ENCODE measurements around the gene TMEM107.
A peak's percentile ranks its signal among the peaks of the same experiment; 100 is the strongest.

The TMEM107 gene

DNA sequence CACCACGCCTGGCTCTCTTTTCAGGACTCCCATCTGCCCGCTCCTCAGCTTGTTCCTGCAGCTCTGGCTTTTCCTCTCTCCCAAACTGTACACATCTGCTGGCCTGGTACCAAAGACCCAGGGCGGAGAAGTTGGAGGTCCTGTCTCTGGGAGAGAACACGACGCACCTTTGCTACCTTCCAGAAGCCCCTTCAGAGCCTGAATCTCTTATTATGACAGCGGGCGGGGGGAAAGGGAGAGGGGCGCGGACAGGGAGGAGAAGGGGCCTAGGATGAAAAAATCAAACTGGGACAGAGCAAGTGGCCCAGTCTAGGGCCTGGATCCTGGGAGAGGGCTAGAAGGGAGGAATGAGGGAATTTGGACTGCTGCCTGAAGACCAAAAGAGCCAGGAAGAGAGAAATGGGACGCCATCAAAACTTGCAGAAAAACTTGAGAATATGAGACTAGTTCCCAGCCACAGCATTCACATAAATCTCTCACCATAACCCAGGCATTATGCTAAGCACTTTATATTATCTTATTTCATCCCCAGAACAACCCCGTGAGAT is 21.5 kb downstream of the TMEM107 start:
- no peak overlapping the region; the same call in 1 of the 2 replicates for H3K4me3 ChIP-seq (ENCODE audit: low read depth, low read length)
- DNase-seq (ENCODE audit: low read depth) = no peak
- TF ChIP-seq, protein P1, sequence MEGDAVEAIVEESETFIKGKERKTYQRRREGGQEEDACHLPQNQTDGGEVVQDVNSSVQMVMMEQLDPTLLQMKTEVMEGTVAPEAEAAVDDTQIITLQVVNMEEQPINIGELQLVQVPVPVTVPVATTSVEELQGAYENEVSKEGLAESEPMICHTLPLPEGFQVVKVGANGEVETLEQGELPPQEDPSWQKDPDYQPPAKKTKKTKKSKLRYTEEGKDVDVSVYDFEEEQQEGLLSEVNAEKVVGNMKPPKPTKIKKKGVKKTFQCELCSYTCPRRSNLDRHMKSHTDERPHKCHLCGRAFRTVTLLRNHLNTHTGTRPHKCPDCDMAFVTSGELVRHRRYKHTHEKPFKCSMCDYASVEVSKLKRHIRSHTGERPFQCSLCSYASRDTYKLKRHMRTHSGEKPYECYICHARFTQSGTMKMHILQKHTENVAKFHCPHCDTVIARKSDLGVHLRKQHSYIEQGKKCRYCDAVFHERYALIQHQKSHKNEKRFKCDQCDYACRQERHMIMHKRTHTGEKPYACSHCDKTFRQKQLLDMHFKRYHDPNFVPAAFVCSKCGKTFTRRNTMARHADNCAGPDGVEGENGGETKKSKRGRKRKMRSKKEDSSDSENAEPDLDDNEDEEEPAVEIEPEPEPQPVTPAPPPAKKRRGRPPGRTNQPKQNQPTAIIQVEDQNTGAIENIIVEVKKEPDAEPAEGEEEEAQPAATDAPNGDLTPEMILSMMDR (IDR thresholded peaks at IDR 0.05; ENCODE audit: low read depth, low read length, missing control alignments) = no peak

DNA sequence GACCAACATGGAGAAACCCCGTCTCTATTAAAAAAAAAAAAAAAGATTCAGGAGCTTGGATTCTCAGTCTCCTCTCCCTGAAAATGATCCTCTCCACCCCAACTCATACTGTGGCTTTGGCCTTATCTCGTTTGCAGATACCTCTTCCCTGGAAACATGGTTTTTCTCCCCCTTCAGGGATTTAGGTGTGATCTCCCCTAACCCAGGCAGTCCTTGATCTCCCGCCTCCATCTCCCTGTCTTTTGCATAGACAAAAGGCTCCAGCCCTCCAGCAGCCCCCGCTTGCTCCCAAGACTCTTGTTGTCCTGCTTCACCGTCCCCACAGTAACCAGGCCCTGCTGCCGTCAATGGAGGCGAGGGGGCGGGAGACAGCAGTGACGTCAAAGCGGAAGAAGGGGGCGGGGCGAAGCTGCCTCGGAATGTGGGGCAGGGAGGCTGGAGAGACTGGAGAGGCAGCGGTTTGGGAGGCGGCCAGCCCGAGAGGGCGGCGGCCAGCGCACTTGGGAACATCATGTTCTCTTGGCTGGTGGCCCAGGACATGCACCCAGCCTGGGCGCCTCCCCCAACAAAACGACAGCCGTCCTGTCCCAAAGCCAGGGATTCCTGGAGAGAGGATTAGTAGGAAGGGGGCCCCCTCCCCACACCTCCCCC is 22.1 kb downstream of the TMEM107 start:
- TF ChIP-seq, protein P1 (IDR thresholded peaks at IDR 0.05; ENCODE audit: low read depth, low read length, missing control alignments) = no peak
- no peak overlapping the region for H3K4me3 ChIP-seq (ENCODE audit: low read depth, low read length)
- DNase-seq (ENCODE audit: low read depth) = no peak

DNA sequence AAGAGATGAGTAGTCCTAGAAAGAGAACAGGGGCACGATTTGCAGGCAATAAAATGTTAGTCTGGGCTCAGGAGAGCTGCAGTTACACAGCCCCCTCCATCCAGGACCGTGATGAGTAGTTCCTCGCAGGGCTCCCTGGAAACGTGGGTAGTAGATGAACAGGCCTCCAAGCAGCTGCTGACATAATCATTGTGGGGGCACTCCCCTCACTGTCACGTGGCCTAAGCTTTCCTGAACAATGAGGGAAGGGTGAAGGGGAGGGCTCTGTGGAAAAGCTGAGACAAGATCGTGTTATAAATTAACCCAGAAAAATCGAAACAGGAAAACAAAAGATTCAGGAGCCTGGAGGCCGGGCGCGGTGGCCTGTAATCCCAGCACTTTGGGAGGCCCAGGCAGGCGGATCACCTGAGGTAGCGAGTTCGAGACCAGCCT is 22.6 kb downstream of the TMEM107 start:
- DNase-seq (ENCODE audit: low read depth) = no peak
- no peak overlapping the region for H3K4me3 ChIP-seq (ENCODE audit: low read depth, low read length)
- TF ChIP-seq, protein P1 (IDR thresholded peaks at IDR 0.05; ENCODE audit: low read depth, low read length, missing control alignments) = no peak

DNA sequence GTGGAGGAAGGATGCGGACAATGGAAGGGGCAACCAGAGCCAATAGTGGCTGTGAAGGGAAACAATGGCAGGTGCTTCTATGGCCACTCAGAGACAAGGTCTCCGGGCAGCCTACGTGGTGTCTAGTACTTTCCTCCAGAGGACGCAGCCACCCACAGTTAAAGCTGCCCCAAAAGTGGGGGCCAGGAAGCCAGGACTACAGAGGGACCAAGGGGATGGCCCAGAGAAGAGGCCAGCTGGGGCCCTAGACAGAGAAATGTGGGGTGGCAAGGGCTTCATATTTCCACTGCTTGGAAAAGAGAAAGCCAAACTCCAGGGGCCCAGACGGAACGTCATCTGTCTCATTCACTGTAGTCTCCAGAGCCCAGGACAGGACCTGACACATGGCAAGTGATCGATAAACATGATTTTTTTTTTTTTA is 23.1 kb downstream of the TMEM107 start:
- no peak overlapping the region for H3K4me3 ChIP-seq (ENCODE audit: low read depth, low read length)
- no peak for DNase-seq (ENCODE audit: low read depth)

DNA sequence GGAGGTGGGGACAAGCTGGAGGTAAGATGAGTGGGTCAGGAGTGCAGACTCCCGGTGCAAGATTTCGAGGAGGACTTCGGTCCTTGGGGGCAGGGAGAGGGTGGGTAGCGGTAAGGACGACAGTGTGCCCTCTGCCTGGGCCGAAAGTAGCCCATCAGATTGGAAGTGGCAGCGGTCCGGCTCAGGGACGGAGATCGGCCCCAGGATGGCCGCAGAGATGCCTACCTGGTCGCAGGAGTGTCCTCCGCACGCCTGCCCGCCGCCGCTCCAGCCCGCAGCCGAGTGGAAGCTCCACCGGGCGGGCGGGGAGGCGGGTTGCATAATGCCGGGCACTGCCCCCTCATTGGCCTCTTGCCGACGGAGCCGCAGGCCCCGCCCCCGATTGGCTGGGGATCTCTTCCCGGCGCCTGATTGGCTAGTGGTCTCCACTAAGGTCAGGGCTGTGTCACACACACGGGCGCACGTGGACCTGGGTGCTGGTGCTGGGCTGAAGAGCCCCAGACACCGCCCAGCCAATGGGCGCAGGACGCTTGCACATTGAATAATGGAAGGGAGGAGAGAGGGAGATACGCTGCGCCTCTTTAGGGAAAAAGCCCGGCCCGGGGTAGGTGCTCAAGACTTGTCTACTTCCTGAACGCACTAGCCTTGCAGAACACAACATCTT is 23.9 kb downstream of the TMEM107 start, which contains the start of gene PER1:
Gene PER1 (minus strand): TSS at position 293 of the 664 bp plus-strand sequence. CDS start 1,698 bp downstream, outside the sequence.
- TF ChIP-seq, protein P1 (IDR thresholded peaks at IDR 0.05; ENCODE audit: low read depth, low read length, missing control alignments) = no peak
- H3K4me3 ChIP-seq (ENCODE audit: low read depth, low read length) = peak within 1 kb of the TSS; percentile 60
- peak; percentile 77 for DNase-seq (ENCODE audit: low read depth)

More for the DNA sequence above, 23.1 kb downstream of the TMEM107 start:
- TF ChIP-seq, protein P1 (IDR thresholded peaks at IDR 0.05; ENCODE audit: low read depth, low read length, missing control alignments) = no peak

DNA sequence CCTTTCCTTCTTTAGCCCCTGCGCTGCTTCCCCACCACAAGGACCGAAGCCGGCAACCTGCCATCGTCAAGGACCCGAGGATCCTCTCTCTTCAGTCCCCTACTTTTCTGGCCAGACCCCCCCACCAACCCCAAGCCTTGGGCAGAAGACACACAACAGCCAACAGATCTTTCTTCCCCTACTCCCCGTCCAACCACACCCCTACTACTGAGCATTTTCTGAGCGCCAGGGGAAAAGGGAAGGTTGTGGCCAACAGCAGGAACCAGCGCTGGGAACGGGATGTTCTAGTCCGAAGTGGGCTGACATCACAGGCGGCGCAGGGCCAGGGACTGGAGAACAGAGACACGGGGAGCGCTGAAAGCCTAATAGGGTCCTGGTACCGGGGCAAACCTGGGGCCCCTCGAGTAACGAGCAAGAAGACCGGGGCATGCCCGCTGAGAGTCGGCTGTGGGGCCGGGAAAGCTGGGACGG is 24.5 kb downstream of the TMEM107 start:
- TF ChIP-seq, protein P1 (IDR thresholded peaks at IDR 0.05; ENCODE audit: low read depth, low read length, missing control alignments) = no peak
- DNase-seq (ENCODE audit: low read depth) = no peak
- H3K4me3 ChIP-seq (ENCODE audit: low read depth, low read length) = peak overlapping the region; percentile 60
